ENCODE results near the gene EIF4A3.

DNA sequence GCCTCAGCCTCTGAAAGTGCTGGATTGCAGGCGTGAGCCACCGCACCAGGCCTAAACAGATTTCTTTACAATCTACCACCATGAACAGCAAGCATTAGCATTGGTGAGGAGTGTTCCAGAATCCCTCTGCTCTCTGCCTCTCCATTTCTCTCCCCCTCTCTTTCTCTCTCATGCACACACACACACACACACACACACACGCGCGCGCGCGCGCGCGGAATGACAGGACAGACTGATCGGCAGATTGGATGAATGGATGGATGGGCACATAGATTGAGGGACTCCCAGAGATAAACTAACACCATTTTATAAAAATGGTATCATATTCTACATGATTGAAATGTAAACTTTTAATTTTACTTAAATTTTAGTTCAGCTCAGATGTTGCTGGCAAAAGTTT lies 26.2 kb upstream of the EIF4A3 start:
- TF ChIP-seq CTCF (conservative IDR thresholded peaks at IDR 0.05; ENCODE audit: low read length) (no peak), EZH2phosphoT487 (IDR thresholded peaks at IDR 0.05; ENCODE audit: borderline replicate concordance) (no peak)
